ENCODE data around the gene ANKRD61. TPM values are rescaled to one million over a fixed set of nuclear protein-coding genes. Genes with fewer than 3 reads are reported as not detected.

The ANKRD61 gene
- total RNA-seq, 2 experiments from 2014 or later: not detected

- Histone ChIP-seq H3K9me3 (ENCODE audit: control insufficient read depth in 1 of 2, insufficient read depth in 1 of 2, low read length in 2 of 2) (no peaks in the 10 kb centered on the region), H3K27ac (ENCODE audit: low read depth in 1 of 2, low read length in 2 of 2) (no peak overlapping the region), H3K4me1 (ENCODE audit: insufficient read depth, low read length) (no peaks in the 10 kb centered on the region), H3K27me3 (ENCODE audit: control insufficient read depth in 1 of 2, insufficient read depth in 2 of 2, low read length in 2 of 2) (no peaks in the 10 kb centered on the region), H3K36me3 (ENCODE audit: insufficient read depth, low read length) (peaks cover 51% of the 10 kb centered on the region), H3K4me3 (ENCODE audit: low read length) (no peak overlapping the region)
- H3K4me1 Mint-ChIP-seq (ENCODE audit: low read depth): peaks cover 10% of the 10 kb centered on the region
- no peak for TF ChIP-seq CTCF (IDR thresholded peaks at IDR 0.05)
- H3K27me3 Mint-ChIP-seq: no peaks in the 10 kb centered on the region
- intact Hi-C loops (cut with DNase I, micrococcal nuclease): no loop called here
- peaks cover 64% of the 10 kb centered on the region for H3K36me3 Mint-ChIP-seq (ENCODE audit: low read depth)
- DNase-seq (no peak), ATAC-seq (ENCODE audit: poor library complexity) (no peak)
- no peak overlapping the region for H3K27ac Mint-ChIP-seq
- no peaks in the 10 kb centered on the region for H3K9me3 Mint-ChIP-seq
- H3K4me3 Mint-ChIP-seq: no peak overlapping the region
- ChIA-PET POLR2A (no interaction called here), CTCF (no interaction called here)
Measured at GRCh38 chr7:6016653-6016966, 14.6 kb upstream of the ANKRD61 start.

- Mint-ChIP-seq H3K36me3 (ENCODE audit: low read depth) (peaks cover 79% of the 10 kb centered on the region), H3K4me3 (no peak overlapping the region)
- no peak for ATAC-seq (ENCODE audit: poor library complexity)
Measured at GRCh38 chr7:6020371-6021286, 10.5 kb upstream of the ANKRD61 start.

GRCh38 chr7:6022707-6023106, 8.5 kb upstream of the ANKRD61 start:
- no peak for TF ChIP-seq CTCF (IDR thresholded peaks at IDR 0.05)
- intact Hi-C loops (cut with DNase I, micrococcal nuclease): no loop called here
- no peak for DNase-seq
- Mint-ChIP-seq H3K9me3 (no peaks in the 10 kb centered on the region), H3K27ac (no peak overlapping the region), H3K36me3 (ENCODE audit: low read depth) (peaks cover 80% of the 10 kb centered on the region), H3K4me1 (ENCODE audit: low read depth) (peaks cover 16% of the 10 kb centered on the region), H3K27me3 (no peaks in the 10 kb centered on the region), H3K4me3 (no peak overlapping the region)
- no peak overlapping the region for H3K27ac ChIP-seq (ENCODE audit: low read depth in 1 of 2, low read length in 2 of 2)
- no peak for ATAC-seq (ENCODE audit: poor library complexity)
- peaks cover 21% of the 10 kb centered on the region for H3K4me1 ChIP-seq (ENCODE audit: insufficient read depth, low read length)
- POLR2A ChIA-PET: no interaction called here
- no peaks in the 10 kb centered on the region for H3K27me3 ChIP-seq (ENCODE audit: control insufficient read depth in 1 of 2, insufficient read depth in 2 of 2, low read length in 2 of 2)
- CTCF ChIA-PET: no interaction called here
- H3K36me3 ChIP-seq (ENCODE audit: insufficient read depth, low read length): peaks cover 83% of the 10 kb centered on the region
- H3K4me3 ChIP-seq (ENCODE audit: low read length): no peak overlapping the region
- H3K9me3 ChIP-seq (ENCODE audit: control insufficient read depth in 1 of 2, insufficient read depth in 1 of 2, low read length in 2 of 2): no peaks in the 10 kb centered on the region

More at GRCh38 chr7:6020371-6021286, 10.5 kb upstream of the ANKRD61 start:
- no peaks in the 10 kb centered on the region for H3K4me1 Mint-ChIP-seq (ENCODE audit: low read depth)
- H3K27ac Mint-ChIP-seq: peak overlapping the region; percentile 9
- H3K9me3 ChIP-seq (ENCODE audit: control insufficient read depth in 1 of 2, insufficient read depth in 1 of 2, low read length in 2 of 2): no peaks in the 10 kb centered on the region
- H3K4me3 ChIP-seq (ENCODE audit: low read length): no peak overlapping the region
- no peak for TF ChIP-seq CTCF (IDR thresholded peaks at IDR 0.05)
- no peak overlapping the region for H3K27ac ChIP-seq (ENCODE audit: low read depth in 1 of 2, low read length in 2 of 2)
- no peaks in the 10 kb centered on the region for H3K27me3 Mint-ChIP-seq
- peaks cover 5% of the 10 kb centered on the region for H3K4me1 ChIP-seq (ENCODE audit: insufficient read depth, low read length)
- ChIA-PET POLR2A (interaction anchor here (1.4 kb wide), 1 partner anchor 11 kb away, joined by 6 read pairs; no protein-coding TSS in a partner anchor), CTCF (interaction anchor here (0.5 kb wide), 1 partner anchor 309 kb away, joined by 3 read pairs; no protein-coding TSS in a partner anchor)
- no peaks in the 10 kb centered on the region for H3K27me3 ChIP-seq (ENCODE audit: control insufficient read depth in 1 of 2, insufficient read depth in 2 of 2, low read length in 2 of 2)
- H3K9me3 Mint-ChIP-seq: no peaks in the 10 kb centered on the region
- no peak for DNase-seq
- intact Hi-C loops (cut with DNase I, micrococcal nuclease): no loop called here
- peaks cover 81% of the 10 kb centered on the region for H3K36me3 ChIP-seq (ENCODE audit: insufficient read depth, low read length)

Data from CD4-positive, alpha-beta T cell (primary cell).